Stimulated activated CD4-positive, alpha-beta T cell treated with anti-CD3 and anti-CD28 coated beads, Interleukin-4, amount 100 ng/mL, for 48 hours (primary cell): ENCODE measurements around the gene VPS4A.

Experiments used
- DNase-seq, 2 donors: peaks; one replicate each; pipeline ENCODE4 v3.0.0-alpha.2; 2020; ENCODE audit warnings: low read depth in 2 of 2

VPS4A gene

DNA sequence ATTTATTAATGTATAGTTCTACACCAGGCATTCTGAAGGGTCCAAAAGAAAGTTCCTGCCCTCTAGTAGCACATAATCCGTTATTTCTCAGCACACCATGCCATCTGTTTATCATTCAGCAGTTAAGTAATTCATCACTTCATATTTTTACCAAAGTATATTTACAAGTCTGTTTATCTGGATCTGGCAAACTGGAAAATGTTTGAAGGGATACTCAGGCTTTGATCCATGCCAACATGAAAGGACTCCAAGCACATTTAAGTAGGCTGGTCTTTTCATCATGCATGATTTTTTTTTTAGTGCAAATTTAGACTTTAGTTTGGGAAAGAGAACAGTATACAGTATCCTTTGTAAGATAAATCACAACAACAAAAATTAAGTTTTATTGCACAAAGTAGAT, 4.1 kb upstream of the VPS4A start:
- DNase-seq, result no peak

DNA sequence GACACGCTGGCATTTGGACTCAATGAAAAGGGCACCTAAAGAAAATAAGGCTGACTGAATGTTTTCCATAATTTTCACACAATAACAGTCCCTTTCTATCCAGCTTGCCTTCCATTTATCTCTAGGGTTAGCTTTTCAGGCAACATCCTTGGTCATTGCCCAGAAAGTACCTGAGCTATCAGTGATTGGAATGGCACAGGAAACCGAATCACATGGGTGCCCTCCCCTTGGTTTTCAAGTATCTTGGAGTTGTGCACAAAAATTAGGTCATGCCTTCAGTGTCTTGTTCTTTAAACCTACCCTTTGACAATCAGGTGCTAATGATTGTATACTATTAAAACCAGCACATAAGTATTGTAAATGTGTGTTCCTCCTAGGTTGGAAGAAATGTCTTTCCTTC, 3.3 kb upstream of the VPS4A start:
- DNase-seq, result no peak

DNA sequence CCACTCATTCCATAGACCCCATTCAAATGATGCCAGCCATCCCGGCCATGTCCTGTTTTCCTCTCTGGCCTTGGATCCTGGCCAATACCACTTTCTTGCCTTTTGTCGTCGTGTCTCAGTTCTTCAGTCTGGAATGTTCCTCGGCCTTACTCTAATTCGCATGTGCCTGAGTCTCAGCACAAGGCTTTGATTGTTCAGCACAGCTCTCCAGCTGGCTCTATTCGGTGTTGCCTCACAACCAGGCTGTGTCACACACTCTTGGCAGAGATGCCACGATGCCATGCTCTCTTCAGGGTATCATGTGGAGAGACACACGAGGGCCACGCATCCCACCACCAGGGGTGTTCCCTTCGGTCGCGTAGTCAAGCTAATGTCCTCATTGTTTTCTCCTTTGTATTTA, 1.8 kb upstream of the VPS4A start:
- DNase-seq, result no peak

DNA sequence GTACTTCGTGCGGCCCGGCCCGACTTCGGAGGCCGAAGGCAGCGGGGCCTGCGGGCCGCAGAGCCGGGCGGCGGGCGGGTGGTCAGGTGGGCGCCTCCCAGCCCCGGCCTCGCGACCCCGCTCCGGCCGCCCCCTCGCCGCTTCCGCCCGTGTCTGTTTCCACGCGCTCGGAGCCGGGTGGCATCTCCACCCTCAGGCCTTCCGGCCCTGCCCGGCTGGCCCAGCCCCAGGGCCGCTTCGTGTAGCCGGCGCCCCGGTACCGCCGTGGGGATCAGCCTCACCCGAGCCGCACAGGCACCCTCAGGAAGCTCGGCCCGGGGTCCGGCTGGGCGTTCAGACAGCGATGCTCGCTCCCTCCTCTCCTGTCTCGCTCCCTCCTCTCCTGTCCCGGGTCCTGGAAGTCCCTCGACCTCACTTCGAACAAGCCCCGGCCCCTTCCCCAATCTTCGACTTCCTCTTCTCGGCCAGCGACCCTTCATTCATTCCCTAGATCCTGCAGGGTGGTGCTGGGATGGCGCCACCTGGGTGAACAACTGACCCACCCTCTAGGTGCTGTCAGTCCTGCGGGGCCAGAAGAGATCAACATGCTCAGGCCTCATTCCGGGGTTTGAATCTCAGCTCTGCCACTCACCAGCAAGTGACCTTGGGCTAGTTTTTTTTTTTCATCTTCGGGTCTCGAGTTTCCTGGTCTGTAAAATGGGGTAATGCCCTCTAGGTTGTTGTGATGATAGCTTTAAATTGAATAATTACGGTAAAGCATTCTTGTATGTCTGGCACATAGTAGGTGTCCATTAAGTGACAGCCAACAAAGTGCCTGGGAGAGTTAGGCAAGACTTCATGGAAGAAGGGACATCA, 610 bp downstream of the VPS4A start:
- peak in 1 of 2 donors; percentile 40 for DNase-seq

DNA sequence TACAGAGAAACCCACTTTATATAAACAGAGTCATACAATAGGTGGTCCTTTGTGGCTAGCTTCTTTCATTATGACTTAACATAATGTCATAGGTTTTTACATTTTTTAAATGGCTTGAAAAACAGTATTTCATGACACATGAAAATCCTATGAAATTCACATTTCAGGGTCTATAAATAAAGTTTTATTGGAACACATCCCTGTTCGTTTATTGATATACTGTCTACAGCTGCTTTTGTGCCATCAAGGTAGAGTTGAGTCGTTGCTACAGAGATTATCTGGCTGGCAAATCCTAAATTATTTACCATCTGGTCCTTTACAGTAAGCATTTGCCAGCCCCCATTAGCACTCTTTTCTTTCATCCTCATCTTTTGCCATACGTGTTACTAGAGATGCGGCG, 2.3 kb downstream of the VPS4A start:
- no peak for DNase-seq

DNA sequence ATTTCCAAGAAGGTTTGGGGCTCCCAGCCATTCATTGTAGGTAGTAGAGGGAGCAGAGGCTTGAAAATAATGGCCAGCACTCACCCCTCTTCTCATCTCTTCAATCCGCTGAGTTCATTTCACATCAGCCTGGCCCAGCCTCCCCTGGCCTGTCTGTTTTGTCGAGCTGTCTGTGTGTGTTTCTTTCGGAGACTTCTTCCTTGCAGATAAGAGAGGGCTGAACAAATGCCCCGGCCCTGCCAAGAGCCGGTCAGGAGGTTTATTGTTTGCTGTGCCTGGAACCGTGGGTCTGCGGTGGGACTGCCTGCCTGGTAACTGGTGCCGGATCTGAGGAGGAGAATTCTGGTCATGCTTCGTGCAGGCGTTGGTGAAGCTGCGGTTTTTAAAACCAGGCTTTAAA, 3.4 kb downstream of the VPS4A start:
- DNase-seq, result no peak

DNA sequence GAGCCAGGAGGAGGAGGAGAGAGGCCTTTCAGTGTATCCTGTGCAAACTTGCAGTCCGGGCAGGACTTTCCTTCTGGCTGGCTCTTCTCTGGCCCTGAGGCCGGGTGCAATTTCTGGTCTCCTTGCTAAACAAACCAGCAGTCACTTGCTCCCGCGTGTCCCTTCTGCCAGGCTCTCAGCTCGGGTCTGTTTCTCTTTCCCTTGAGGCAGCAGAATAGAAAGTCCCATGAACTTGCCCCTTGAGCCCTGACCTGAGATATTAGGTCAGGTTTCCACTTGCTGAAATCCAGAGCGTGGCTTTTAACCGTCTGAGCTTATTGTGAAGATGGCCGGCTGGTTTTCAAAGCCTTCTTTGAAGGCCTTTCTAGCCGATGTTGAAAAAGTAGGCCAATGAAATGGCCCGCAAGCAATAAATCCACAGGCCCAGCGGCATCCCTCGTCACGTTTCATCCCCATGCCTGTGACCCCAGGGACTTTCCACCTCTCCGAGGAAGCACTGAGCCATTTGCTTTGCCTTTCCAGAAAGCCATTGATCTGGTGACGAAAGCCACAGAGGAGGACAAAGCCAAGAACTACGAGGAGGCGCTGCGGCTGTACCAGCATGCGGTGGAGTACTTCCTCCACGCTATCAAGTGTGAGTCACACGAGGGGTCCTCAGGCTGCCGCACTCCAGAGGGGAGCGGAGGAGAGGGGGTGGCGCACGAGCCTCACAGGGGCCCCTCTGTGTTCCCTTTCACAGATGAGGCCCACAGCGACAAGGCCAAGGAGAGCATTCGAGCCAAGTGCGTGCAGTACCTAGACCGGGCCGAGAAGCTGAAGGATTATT, 4.5 kb downstream of the VPS4A start:
- no peak for DNase-seq

DNA sequence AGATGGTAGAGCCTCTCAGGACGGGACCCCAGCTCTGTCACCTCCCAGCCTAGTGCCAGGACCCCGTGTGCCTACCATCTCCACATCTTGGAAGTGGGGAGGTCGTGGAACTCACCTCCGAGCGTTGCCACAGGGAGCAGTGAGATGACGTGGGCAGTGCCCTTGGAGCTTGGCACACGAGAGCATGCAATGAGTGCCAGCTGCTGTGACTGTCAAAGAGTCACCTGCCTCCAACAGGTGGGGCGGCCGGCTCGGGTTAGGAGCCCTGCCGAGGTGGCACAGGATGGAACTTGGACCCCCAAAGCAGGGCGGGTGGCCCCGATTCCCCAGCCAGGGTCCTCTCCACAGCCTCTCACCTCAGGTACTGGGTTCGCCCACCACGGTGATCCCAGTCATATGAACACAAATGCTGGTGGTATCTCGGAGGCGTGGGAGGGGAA, 5.5 kb downstream of the VPS4A start:
- DNase-seq, result no peak

DNA sequence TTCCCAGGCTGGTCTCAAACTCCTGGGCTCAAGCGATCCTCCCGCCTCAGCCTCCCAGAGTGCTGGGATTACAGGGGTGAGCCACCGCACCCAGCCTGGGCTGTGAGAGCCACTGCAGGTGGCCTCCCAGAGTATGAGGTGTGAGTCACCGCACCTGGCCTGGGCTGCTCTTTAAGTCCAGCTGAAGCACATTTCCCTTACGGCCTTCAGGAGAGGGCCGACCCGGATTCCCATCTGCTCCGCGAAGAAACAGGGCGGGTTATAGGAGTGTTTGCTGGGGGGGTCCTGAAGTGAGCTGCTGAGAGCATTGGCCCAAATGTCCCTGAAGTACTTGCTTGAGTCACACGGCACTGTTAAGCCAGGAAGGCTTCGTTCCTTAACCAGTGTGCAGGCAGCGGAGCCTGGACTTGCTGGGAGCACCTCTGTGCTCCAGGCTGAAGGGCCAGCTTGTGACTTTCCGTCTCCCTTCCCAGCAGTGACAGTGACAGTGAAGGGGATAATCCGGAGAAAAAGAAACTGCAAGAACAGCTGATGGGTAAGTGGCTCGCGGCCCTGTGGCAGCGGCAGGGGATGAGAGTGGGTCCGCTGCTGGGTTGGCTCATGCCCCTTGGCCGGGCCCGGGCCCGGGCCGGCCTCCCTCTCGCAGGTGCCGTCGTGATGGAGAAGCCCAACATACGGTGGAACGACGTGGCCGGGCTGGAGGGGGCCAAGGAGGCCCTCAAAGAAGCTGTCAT, 7.2 kb downstream of the VPS4A start:
- DNase-seq, result no peak

DNA sequence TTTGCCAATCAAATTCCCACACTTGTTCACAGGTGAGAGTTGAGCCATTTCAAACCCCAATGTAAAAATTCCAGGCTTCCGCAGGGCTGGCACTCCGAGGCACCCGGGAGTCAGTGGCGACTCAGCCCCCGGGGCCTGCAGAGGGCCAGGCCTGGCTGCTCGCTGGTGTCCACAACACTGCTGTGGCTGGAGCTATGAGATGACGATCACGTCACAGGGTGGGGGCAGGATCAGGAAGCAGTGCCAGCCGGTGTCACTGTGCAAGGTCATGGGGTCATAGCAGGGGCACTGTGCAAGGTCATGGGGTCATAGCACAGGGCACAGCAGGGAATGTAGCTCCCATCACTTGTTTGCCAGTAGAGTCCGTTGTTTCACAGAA, 7.8 kb downstream of the VPS4A start:
- DNase-seq, result no peak

DNA sequence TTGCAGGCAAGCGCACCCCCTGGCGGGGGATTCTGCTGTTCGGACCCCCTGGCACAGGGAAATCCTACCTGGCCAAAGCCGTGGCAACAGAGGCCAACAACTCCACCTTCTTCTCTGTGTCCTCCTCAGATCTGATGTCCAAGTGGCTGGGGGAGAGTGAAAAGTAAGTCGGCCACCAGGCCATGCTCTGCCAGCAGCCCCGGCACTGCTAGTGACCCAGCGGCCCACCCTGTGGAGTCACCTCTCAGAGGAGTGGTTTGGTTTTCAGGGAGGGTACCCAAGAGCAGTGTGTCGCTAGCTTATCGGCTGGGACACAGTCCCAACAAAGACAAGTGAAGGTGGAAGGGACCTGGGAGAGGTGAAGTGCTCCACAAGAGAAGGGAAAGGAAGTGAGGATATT, 8.2 kb downstream of the VPS4A start:
- no peak for DNase-seq

DNA sequence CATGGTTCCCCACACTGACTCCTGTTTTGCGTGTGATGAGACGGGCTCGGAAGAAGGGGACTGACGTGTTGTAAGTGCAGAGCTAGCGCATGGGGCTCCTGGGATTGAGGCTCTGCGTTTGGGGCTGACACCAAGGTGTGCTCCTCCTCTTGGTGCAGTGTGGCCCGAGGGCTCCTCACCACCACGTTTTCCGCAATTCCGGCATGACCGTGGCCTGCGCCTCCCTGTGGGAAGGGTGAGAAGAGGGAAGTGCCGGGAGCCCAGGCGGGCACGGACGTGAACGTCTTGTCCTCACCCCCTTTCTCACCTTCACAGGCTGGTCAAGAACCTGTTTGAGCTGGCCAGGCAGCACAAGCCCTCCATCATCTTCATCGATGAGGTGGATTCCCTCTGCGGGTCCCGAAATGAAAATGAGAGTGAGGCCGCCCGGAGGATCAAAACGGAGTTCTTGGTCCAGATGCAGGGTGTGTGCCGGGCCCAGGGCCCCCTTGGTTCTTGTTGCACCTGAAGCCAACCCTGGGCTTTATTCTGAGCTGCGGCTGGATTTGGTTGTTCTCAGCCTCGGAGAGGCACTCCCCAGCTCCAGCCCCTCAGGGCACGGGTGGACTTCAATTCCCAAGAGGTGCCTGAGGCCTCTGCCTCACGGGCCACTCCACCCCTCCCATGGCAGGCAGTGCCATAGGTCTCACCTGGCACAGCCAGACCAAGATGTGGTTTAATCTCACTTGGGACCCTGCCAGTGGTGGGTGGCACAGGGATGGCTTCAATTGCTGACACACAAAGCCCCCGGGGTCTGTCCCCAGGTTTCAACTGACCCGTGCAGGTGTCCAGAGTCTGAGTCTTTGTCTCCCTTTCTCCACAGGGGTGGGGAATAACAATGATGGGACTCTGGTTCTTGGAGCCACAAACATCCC, 8.9 kb downstream of the VPS4A start:
- no peak for DNase-seq

DNA sequence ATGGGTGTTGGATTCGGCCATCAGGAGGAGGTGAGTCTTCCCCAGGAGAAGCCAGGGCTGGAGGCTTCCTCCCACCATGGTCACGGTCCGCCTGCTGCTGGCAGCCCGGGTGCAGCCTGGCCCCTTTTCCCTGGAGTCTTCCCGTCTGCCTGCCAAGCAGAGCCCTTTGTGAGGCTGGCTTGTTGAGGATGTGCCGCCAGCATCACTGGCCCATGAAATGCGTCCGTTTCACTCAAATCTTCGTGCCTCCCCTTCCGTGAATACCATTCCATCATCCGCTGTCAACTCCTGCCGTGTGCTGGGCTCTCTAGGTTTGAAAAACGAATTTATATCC, 9.6 kb downstream of the VPS4A start:
- no peak for DNase-seq

DNA sequence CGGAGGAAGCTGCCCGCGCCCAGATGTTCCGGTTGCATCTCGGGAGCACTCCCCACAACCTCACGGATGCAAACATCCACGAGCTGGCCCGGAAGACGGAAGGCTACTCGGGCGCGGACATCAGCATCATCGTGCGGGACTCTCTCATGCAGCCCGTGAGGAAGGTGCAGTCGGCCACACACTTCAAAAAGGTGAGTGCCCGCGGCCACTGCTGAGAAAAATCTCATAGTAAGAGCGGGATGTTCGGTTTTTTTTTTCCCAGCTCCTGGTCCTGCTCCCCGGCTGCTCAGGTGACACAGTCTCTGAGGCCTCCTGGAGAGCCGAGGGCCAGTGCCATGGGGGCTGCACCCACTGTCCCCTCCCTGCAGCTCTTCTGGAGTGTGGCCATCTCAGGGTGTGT, 9.9 kb downstream of the VPS4A start:
- DNase-seq, result no peak

DNA sequence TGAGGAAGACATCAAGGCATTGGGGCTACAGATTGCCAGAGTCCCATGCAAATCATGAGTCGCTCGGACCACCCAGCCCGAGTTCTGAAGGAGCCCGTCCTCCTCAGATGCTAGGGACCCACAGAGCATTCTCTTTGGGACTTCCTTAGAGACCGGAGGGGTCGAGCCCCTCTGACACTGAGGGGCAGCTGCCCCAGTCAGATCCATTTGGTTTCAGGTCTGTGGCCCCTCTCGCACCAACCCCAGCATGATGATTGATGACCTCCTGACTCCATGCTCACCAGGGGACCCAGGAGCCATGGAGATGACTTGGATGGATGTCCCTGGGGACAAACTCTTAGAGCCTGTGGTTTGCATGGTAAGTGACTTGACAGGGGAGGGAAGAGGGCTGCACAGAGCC, 11.2 kb downstream of the VPS4A start:
- no peak for DNase-seq

DNA sequence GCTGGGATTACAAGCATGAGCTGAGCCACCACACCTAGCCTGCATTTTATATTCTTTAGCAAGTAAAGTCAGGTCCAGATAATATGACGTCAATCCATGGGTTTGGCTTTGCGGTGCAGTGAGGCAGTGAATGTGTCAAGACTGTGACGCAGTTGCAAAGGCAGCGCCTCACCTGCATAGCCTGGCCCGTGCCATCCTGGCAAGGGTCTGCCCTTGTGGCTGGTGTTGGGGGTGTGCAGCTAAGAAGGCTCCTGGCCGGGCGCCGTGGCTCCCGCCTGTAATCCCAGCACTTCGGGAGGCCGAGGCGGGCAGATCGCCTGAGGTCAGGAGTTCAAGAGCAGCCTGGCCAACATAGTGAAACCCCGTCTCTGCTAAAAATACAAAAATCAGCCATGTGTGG, 12.3 kb downstream of the VPS4A start:
- no peak for DNase-seq

DNA sequence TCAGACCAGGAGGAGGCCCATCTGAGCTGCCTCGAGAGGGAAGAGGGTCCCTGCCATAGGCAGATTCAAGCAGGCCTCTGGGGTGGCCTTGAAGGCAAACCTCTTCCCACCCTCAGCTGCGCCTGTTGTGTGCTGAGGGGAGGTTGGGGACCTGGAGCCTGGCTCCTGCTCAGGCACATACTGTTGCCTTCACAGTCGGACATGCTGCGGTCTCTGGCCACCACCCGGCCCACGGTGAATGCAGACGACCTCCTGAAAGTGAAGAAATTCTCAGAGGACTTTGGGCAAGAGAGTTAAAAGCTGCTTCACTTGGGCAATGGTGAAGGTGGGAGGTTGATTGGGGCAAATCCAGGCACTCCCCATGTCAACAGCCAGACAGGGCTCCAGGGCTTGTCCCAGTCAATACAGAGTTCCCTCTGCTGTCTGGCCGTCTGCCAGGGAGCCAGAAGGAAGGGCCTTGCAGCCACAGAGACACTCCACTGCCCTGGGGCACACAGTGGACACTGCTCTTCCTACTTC, 12.9 kb downstream of the VPS4A start:
- DNase-seq, result no peak

DNA sequence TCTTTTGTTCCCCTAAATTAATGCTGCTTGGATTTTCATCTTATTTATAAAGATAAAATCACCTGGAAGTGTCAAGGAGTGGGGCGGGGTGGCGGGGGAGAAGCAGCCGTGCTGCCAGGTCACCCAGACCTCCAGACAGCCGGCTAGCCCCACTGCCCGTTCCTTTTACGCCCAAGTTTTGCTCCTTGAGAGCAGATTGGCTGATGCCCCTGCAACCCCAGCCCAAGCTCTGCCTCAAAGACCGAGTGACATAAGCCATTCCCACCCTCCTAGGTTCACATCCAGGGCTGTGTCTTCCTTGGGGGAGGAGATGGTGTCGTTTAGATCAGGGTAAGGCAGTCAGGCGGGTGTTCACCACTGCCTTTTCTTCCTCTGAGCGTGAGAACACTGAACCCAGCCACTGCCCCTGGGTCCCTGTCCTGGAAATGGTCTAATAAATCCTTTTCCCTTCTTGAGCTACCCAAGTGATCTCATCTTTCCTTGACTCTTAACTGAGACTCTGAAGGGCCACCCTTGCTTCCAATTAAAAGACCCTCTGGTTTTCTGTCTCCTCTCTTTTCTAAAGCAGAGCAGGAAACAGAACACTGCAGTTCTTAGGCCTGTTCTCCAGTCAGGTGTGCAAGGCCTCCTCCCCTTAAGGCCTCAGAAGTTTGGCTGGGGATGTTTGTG, 13.6 kb downstream of the VPS4A start:
- DNase-seq, result no peak

DNA sequence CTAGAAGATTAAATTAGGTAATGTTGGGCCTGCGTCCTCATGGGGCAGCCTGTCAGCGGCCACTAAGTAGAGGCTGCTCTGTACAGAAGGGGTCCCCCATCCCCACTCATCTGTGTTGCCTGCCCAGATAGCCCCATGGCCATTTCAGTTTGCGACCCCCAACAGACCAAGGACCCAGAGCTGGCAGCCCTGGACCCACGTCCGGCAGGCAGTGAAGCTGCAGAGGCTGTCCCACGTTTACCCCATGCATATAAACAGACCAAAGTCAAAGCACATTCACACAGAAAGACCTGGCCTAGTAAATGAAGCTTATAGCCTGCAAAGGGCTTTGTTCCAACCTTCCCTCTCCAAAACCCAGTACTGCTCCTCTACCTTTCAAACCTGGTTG, 14.6 kb downstream of the VPS4A start:
- no peak for DNase-seq

DNA sequence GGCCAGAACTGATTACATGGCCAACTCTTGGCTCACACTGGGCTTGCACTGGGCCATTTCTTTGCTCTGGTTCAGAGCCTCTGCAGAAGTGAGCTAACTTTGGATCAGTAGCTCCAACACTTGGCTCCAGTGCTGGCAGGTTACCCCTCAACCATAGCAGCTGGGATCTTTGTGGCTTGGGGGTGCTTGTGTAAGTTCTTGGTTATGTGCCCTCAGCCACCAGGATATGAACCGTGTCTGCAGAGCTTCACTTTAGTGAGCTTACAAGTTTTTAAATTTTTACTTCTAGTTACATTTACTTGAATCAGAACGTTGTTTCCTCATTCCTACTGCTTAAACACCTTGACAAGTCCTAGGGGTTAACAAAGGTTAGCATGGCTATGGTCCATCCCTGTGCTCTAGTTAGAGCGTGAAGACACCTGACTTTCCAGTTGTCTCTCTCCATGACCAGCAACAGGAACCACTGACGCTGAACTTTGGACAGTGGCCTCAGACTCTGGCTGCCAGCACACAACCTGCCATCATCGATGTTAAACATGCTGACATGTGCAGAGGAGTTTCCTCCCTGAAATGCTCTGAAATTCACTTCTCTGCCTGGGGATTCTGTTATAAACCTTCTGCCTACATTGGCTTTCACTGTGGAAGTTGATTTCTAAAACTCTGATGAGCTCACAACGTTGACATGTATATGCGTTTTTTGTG, 15.2 kb downstream of the VPS4A start:
- DNase-seq, result no peak
